Germinal center (tissue), 1 donor: ENCODE data around the gene COX7A2L.
"Not testable (repeated sequence)": the region's sequence is repeated elsewhere in the genome, so short reads cannot be mapped to it uniquely, and the experiment has no call there.

Experiments
- DNase-seq: peaks from one replicate; pipeline ENCODE4 v3.0.0; 2012; ENCODE audit warnings: mixed read lengths, low spot score

The COX7A2L gene, protein sequence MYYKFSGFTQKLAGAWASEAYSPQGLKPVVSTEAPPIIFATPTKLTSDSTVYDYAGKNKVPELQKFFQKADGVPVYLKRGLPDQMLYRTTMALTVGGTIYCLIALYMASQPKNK

GRCh38 chr2:42360890-42361727, at the start of gene COX7A2L:
COX7A2L (minus strand) TSS chr2:42361217; CDS start chr2:42361161, 56 bp downstream.
- DNase-seq: peak; percentile 98

- no peak for DNase-seq
Measured at GRCh38 chr2:42408009-42408408, 47.0 kb upstream of the COX7A2L start.

GRCh38 chr2:42407476-42407875, 46.5 kb upstream of the COX7A2L start:
- DNase-seq: no peak

GRCh38 chr2:42404676-42405075, 43.7 kb upstream of the COX7A2L start:
- no peak for DNase-seq

- DNase-seq: no peak
Measured at GRCh38 chr2:42401773-42402172, 40.8 kb upstream of the COX7A2L start.

GRCh38 chr2:42398052-42398451, 37.0 kb upstream of the COX7A2L start:
- not testable (repeated sequence) for DNase-seq

GRCh38 chr2:42393320-42393719, 32.3 kb upstream of the COX7A2L start:
- DNase-seq: not testable (repeated sequence)

DNA sequence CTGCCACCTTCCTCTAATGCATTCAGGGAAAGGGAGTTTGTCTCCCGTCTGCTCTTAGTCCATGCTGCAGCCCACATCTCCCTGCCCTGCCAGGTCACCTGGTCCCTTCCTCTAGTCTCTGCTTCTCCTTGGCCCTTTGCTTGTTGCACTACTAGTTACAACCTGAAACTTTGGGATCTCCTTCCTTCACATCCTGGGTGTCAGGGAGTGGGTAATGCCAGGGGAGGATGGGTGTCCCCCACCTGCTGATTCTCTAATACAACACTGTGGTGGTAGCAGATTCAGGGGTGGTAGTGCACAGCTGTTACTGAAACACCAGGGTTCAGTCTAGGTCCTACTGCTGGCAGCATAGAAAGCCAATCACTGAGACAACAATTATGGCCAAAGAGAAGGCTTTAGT, 31.2 kb upstream of the COX7A2L start:
- no peak for DNase-seq

- no peak for DNase-seq
Measured at GRCh38 chr2:42390401-42390969, 29.5 kb upstream of the COX7A2L start.

GRCh38 chr2:42386682-42387081, 25.7 kb upstream of the COX7A2L start:
- DNase-seq: peak; percentile 23

DNA sequence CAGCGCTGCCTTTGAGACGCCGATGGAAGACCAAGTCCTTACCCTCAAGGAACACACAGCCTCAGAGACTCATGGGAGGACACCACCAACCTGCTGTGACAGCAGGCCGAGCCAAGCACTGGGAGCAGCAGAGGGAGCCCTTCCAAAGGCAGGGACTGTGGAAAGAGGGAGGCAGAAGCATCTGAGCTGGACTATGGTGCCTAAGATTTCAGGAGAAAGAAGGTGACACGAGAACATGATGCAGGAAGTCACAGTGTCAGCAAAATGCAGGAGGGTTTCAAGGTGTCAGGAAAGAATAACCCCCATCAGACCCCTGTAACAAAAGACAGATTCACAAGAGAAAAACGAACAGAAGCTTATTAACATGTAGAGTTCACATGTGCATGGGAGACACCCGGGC, 24.2 kb upstream of the COX7A2L start:
- DNase-seq: no peak

GRCh38 chr2:42383855-42384530, 23.0 kb upstream of the COX7A2L start:
- no peak for DNase-seq

GRCh38 chr2:42382144-42382543, 21.1 kb upstream of the COX7A2L start:
- no peak for DNase-seq

DNA sequence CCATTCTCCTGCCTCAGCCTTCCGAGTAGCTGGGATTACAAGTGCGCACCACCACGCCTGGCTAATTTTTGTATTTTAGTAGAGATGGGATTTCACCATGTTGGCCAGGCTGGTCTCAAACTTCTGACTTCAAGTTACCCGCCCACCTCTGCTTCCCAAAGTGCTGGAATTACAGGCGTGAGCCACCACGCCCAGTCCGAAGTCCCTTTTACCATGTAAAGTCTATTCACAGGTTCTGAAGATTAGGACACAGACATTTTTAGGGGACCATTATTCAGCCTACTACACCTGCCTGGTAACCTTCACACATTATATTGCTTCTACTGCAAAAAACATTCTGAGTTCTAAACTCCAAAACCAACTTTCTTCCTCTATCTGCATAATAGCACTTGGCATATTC, 19.0 kb upstream of the COX7A2L start:
- DNase-seq: not testable (repeated sequence)

DNA sequence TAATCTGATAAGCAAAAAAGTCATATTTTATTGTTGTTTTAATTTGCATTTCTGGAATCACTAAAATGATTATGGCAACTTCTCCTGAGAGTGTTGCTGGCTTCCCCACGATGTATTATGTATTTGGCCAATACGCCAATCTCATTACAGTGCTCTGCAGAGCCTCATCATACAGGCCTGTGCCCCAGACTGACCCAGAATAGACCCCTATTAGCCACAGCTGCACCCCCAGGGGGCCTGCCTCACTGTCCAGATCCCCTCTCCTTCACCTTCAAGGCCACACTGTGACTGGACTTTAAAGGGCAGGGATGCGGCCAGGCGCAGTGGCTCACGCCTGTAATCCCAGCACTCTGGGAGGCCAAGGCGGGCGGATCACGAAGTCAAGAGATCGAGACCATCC, 17.4 kb upstream of the COX7A2L start:
- no peak for DNase-seq

DNA sequence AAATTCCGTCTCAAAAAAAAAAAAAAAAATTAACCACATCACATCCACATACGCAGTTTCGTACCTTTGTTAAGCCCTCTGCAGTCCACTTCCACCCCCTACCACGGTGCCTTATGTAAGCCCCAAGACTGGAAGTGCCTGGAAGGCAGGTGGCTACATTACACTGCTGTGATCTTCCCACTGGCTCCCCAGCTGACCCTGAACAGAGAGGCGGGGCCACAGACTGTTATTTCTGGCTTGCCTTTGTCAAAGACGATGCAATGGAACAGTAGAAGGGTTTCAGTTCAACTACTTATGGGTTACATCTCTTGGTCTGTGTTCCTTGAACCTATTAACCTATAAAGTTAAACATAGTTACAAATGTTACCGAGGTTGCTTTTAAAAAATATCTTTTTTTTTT, 15.7 kb upstream of the COX7A2L start:
- no peak for DNase-seq

DNA sequence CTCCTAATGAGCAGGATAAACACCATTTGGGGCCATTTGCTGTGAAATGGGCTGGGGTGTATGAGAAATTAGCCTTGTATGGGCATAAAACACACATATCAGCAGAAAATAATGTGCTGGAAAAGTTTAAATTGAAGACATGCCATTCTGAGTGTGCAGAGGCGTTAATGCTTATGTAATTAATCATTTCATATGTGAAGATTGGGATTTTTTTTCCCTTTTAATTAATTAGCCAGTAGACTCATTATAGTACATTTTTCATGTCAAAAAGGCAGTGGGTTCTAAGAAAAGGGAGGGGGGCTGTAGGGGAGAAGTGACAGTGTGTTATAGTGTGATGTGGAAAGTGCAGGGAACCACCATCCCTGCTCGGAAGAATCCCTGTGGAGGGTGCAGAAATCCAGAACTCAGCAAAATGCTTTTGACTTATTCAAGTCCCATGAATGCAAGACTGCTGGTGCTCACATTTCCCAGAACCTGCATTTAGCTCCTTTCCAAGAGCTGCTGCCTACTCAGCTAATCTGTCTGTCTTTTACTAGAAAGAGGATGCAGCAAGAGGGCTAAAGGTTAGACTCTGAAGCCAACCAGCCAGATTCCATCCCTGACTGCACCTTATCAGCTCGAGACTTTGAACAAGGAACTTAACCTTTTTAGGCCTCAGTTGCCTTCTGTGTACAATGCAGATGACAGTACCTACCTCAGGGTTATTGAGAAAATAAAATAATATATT, 11.6 kb upstream of the COX7A2L start:
- DNase-seq: no peak

DNA sequence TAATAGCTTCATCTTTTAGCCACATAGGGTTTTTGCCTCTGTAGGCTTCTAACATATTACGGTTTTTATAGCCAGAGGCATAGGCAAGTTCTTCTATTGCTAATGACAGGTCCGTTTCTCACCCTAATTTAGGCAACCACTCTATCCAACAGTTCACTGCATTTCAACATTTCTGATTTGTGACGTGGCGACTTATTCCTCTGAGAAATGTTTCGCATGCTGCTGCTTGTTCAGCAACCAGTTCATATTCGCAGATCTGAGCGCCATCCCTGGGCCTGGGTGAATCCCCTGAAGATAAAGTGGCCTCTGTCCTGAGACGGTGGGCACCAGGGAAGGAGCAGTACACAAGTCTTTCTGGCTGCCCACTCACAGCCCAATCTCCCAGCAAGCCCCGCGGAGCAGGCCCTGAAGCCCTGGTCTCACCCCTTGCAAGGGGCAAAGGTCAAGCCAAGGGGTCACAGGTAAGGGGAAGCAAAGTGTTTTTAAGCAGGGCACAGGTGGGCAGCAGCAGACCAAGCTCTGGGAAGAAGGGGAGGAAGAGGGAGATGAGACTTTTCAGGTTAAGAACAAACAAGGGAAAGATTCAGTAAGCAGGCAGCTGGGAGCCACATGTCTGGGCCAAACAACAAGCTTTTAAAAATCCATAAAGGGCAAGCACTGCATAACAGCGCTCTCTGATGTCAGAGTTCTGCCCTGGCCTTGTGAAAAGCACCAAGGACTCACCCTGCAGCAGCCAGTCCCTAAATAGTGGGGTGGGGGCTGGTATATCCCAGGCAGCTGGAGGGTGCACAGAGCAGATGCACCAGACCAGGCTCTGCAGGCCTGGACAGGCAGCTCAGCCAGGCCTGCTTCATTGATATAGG, 10.8 kb upstream of the COX7A2L start:
- no peak for DNase-seq

DNA sequence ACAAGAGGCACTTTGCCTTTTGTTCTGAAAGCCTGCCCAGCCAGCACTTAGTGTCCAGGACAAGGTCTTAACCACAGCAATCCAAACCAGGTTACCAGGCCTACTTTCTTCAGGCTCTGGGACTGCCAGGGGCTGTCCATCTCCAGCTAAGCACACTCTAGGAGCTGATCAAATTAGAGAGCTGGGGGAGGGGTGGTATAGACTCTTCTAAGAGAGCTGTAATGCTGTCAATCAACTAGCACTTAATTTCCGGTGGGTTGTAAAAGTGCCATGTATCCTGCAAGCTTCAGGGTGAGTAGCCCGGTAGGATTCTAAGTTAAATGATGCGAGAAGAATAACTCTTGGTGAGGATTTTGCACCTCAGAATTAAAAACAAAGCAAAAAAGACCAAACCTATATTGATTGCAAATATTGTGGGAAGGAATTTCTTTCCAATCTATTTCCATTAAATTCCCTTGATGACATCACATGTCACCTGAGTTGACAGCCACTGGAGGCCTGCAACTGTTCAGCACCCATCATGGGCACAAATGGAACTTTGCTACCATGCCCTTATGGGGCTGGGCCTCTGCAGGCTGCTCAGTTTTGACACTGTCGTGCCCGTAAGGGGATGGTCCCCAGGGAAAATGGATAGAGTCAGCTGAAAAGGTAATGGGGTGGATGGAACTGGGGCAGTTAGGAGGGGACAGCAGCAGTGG, 8.7 kb upstream of the COX7A2L start:
- DNase-seq: no peak

DNA sequence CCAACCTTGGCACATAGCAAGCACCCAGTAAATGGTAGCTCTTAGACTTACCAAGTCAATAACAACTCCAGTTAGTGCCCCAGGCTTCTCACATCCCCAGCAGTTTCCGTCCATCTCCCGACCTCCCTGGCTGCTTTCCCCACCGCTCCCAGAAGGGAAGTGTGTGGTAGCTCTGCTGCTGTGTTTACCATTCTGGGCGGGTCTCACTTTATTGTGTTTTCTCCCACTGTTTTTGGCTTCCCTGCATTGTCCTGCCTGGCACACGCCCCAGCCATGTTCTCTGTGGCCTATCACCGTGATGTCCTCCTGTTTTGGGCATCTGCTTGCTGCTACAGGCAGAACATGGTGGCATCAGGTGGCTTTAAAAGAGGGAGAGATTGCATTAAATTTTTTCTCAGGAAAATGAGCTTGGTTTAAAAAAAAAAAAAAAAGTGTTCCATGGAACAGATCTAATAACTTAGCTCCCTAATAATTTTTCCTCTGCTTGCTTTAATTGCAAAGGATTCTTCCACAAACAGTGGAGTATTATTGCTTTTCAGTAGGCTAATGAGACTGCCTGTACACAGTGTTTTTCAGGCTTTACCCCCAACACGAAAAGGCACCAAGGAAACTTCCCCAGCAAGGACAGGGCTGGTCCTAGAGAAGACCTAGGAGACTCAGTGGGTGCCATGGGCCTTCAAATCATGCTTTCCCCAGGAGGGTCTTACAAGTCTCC, 8.0 kb upstream of the COX7A2L start:
- DNase-seq: no peak
